Measurements from ENCODE around the gene FYCO1.

Gene FYCO1

DNA sequence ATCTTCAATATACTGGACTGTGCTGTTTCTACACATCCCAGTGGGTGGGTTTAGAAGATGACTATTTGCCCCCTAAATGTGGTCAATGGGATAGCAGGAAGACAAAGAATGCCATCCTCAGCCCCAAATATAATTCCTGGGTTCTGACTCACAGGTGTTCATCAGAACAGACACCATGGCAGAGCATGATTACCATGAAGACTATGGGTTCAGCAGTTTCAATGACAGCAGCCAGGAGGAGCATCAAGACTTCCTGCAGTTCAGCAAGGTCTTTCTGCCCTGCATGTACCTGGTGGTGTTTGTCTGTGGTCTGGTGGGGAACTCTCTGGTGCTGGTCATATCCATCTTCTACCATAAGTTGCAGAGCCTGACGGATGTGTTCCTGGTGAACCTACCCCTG is 49.3 kb downstream of the FYCO1 start:
- FAIRE-seq: no peak
- DNase-seq (ENCODE audit: insufficient read length): no peak
- TF ChIP-seq TAF1 (IDR thresholded peaks at IDR 0.05; ENCODE audit: borderline replicate concordance, low read depth, low read length) (no peak), POLR2AphosphoS5 (IDR thresholded peaks at IDR 0.05; ENCODE audit: low read depth, low read length) (no peak), POLR2A (IDR thresholded peaks at IDR 0.05; ENCODE audit: low read depth, low read length) (no peak)

DNA sequence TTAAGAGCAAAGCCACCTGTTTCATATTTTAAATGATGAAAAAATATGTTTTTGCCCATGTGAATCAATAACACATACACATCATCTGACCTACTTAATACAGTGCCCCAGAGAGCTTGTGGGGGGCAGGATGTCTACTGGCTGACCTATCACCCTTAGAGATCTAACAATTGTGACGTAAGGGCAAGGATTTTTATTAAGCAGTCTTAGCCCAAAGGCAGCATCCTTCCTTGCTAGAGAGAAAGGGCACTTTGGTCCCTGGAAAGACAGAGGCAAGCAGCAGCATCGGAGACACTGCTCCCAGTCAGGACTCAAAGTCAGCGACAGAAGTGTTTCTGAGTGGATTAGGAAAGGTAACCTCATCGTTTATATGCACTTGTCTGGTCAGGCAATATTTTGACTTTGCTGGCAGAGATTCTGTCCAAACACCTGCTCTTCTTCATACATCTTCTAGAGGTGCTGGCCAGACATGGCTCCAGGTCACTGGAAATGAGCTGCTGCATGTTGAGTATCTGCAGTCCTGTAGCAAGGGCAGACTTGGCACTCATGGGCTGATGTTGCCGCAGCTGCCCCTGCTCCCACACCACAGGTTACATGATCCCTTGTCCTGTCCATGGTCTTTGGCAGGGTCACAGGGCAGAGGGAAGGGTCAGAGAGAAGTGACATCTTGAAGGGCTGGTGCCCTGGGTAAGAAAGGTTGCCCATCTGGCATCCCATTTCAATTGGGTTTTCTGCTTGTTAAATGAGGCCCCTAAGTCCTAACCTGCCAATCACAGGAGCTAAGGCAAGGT is 50.6 kb downstream of the FYCO1 start:
- no peak for DNase-seq (ENCODE audit: insufficient read length)
- TF ChIP-seq POLR2A (IDR thresholded peaks at IDR 0.05; ENCODE audit: low read depth, low read length) (no peak), TAF1 (IDR thresholded peaks at IDR 0.05; ENCODE audit: borderline replicate concordance, low read depth, low read length) (no peak), POLR2AphosphoS5 (IDR thresholded peaks at IDR 0.05; ENCODE audit: low read depth, low read length) (no peak)
- no peak for FAIRE-seq

DNA sequence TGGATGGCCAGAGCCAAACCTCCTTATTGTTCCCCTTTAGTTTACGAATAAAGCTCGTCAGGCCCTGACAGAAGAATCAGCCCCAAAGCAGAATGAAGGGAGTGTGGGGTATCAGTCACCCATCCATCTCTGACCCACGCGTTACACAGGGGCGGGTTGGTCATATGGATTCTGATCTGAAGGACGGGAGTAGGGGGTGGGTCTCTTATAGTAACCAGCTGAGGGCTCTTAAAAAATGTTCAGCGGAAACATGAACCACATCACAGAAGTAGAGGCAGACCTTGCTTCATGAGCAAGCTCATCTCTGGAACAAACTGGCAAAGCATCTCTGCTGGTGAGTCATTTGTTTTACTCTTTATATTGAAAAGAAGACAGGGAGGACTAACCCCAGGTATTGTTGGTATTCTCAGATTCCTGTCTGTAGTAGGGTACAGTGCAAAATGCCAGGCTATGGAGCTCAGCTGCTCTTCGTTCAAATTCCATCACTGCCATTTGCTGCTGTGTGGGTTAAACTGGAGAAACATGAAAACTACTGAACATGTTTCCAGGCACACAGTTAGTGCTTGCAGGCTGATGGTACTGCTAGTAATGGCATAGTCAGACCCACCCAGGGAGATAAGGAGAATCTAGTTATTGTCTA is 52.3 kb downstream of the FYCO1 start, which contains the start of gene CXCR6:
Gene CXCR6 (plus strand): TSS at position 258 of the 640 bp plus-strand sequence. CDS start 3,018 bp downstream, outside the sequence.
- FAIRE-seq: no peak
- DNase-seq (ENCODE audit: insufficient read length): no peak
- no peak for TF ChIP-seq POLR2AphosphoS5 (IDR thresholded peaks at IDR 0.05; ENCODE audit: low read depth, low read length)
- TF ChIP-seq POLR2A (IDR thresholded peaks at IDR 0.05; ENCODE audit: low read depth, low read length): no peak
- no peak for TF ChIP-seq TAF1 (IDR thresholded peaks at IDR 0.05; ENCODE audit: borderline replicate concordance, low read depth, low read length)

GRCh38 chr3:45942051-45942825 is 53.4 kb downstream of the FYCO1 start:
- no peak for DNase-seq (ENCODE audit: insufficient read length)
- TF ChIP-seq POLR2A (IDR thresholded peaks at IDR 0.05; ENCODE audit: low read depth, low read length) (no peak), TAF1 (IDR thresholded peaks at IDR 0.05; ENCODE audit: borderline replicate concordance, low read depth, low read length) (no peak), POLR2AphosphoS5 (IDR thresholded peaks at IDR 0.05; ENCODE audit: low read depth, low read length) (no peak)
- FAIRE-seq: no peak

DNA sequence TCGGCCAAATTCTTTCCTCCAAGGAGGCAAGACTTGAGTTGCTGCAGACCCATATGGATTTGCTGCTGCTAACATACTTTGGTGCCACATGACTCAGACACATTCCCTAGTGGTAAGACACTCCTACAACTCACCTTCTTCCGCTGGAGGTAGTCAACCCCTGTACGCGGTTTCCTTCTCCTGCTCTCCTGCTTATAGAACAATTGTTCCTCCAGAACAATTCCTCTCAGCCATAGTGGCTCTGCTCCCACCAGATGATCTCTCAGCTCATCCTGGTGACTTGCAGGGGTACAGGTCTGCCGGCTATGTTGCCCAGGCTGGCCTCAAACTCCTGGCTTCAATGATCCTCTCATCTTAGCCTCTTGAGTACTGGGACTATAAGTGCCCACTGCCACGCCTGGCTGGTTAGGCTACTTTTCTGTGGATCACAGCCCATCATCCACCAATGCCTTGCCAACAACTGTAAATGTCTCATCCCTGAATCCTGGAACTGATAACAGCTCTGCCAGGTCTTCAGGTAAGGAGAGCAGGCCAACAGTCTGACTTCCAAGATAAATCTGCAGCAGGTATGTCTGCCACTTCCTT is 54.8 kb downstream of the FYCO1 start:
- no peak for FAIRE-seq
- TF ChIP-seq POLR2AphosphoS5 (IDR thresholded peaks at IDR 0.05; ENCODE audit: low read depth, low read length): no peak
- TF ChIP-seq TAF1 (IDR thresholded peaks at IDR 0.05; ENCODE audit: borderline replicate concordance, low read depth, low read length): no peak
- no peak for DNase-seq (ENCODE audit: insufficient read length)

GRCh38 chr3:45940004-45940780 is 55.4 kb downstream of the FYCO1 start:
- no peak for FAIRE-seq
- no peak for TF ChIP-seq POLR2AphosphoS5 (IDR thresholded peaks at IDR 0.05; ENCODE audit: low read depth, low read length)
- TF ChIP-seq TAF1 (IDR thresholded peaks at IDR 0.05; ENCODE audit: borderline replicate concordance, low read depth, low read length): no peak
- TF ChIP-seq POLR2A (IDR thresholded peaks at IDR 0.05; ENCODE audit: low read depth, low read length): no peak
- no peak for DNase-seq (ENCODE audit: insufficient read length)

GRCh38 chr3:45939341-45939771 is 56.3 kb downstream of the FYCO1 start:
- TF ChIP-seq POLR2A (IDR thresholded peaks at IDR 0.05; ENCODE audit: low read depth, low read length) (no peak), POLR2AphosphoS5 (IDR thresholded peaks at IDR 0.05; ENCODE audit: low read depth, low read length) (no peak), TAF1 (IDR thresholded peaks at IDR 0.05; ENCODE audit: borderline replicate concordance, low read depth, low read length) (no peak)
- FAIRE-seq: no peak

DNA sequence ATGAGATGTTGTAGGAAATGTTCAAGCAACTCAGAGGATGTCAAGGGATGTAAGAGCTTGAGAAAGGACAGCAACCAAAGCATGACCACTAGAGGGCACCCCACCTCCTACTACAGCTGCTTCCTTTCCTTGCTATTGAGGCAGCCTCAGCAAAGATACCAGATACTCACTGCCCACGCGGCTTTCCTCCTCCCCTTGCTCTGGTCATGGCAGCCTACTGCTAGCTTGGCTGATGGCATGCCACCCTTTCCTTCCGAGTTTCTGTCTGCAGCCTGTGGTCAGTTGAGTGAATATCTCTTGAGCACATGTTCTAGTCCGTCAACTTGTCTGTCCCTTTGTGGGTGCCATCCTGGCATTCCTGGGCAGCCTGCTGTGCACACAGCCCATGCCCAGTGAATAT is 56.8 kb downstream of the FYCO1 start:
- DNase-seq (ENCODE audit: insufficient read length) (peak; percentile 45), FAIRE-seq (peak; percentile 95)
- TF ChIP-seq TAF1 (IDR thresholded peaks at IDR 0.05; ENCODE audit: borderline replicate concordance, low read depth, low read length) (no peak), POLR2AphosphoS5 (IDR thresholded peaks at IDR 0.05; ENCODE audit: low read depth, low read length) (no peak), POLR2A (IDR thresholded peaks at IDR 0.05; ENCODE audit: low read depth, low read length) (no peak)

More at GRCh38 chr3:45939341-45939771, 56.3 kb downstream of the FYCO1 start:
- no peak for DNase-seq (ENCODE audit: insufficient read length)

DNA sequence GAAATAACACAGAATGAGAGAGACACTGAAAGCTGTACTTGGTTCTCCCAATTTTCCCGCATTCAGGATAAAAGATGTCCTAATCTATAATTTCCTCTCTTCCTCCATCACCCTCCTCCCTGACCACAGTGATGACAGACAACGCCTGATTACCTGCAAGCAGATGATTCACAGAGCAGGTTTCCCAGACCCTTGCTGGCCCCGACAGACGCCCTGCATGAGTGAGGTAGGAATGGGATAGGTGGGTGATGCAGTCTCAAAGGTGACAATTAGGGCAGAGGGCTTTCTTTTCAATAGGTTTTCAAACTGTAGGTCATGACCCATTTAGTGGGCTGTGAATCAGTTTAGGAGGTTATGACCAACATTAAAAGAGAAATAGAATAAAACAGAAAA is 57.6 kb downstream of the FYCO1 start:
- DNase-seq (ENCODE audit: insufficient read length): no peak
- TF ChIP-seq POLR2AphosphoS5 (IDR thresholded peaks at IDR 0.05; ENCODE audit: low read depth, low read length): no peak
- TF ChIP-seq POLR2A (IDR thresholded peaks at IDR 0.05; ENCODE audit: low read depth, low read length): no peak
- TF ChIP-seq TAF1 (IDR thresholded peaks at IDR 0.05; ENCODE audit: borderline replicate concordance, low read depth, low read length): no peak
- no peak for FAIRE-seq

- no peak for DNase-seq (ENCODE audit: insufficient read length)
- TF ChIP-seq POLR2AphosphoS5 (IDR thresholded peaks at IDR 0.05; ENCODE audit: low read depth, low read length): no peak
- TF ChIP-seq POLR2A (IDR thresholded peaks at IDR 0.05; ENCODE audit: low read depth, low read length): no peak
- TF ChIP-seq TAF1 (IDR thresholded peaks at IDR 0.05; ENCODE audit: borderline replicate concordance, low read depth, low read length): no peak
- no peak for FAIRE-seq
Measured at GRCh38 chr3:45937206-45938042, 58.2 kb downstream of the FYCO1 start.

Measured in GM12892 (cell line).